HG02571 (cell line): ENCODE results near the gene YARS1.

Experiments used
- ATAC-seq: cut with Tn5 transposase; IDR thresholded peaks from one replicate; pipeline ENCODE4 v1.9.1; 2021; ENCODE audit warnings: mild to moderate bottlenecking, moderate library complexity; ENCODE audit not compliant: unreplicated experiment

Gene YARS1

GRCh38 chr1:32748926-32749325 is 68.2 kb downstream of the YARS1 start:
- ATAC-seq = no peak

- ATAC-seq = no peak
Observed at GRCh38 chr1:32748348-32748747, 68.8 kb downstream of the YARS1 start.

- ATAC-seq = no peak
Observed at GRCh38 chr1:32746130-32746529, 71.0 kb downstream of the YARS1 start.

GRCh38 chr1:32744071-32744425 is 73.1 kb downstream of the YARS1 start:
- ATAC-seq = no peak

- no peak for ATAC-seq
Observed at GRCh38 chr1:32743380-32744070, 73.6 kb downstream of the YARS1 start.

GRCh38 chr1:32742956-32743355 is 74.2 kb downstream of the YARS1 start:
- ATAC-seq = no peak

GRCh38 chr1:32742199-32742947 is 74.8 kb downstream of the YARS1 start:
- no peak for ATAC-seq

GRCh38 chr1:32741413-32742198 is 75.6 kb downstream of the YARS1 start:
- no peak for ATAC-seq

- no peak for ATAC-seq
Observed at GRCh38 chr1:32741059-32741412, 76.1 kb downstream of the YARS1 start.

- ATAC-seq = no peak
Observed at GRCh38 chr1:32736812-32737791, 80.1 kb downstream of the YARS1 start.

GRCh38 chr1:32733582-32734321 is 83.4 kb downstream of the YARS1 start:
- no peak for ATAC-seq

GRCh38 chr1:32729254-32730046 is 87.7 kb downstream of the YARS1 start:
- no peak for ATAC-seq

GRCh38 chr1:32728413-32729077 is 88.6 kb downstream of the YARS1 start:
- no peak for ATAC-seq

GRCh38 chr1:32727876-32728275 is 89.3 kb downstream of the YARS1 start:
- ATAC-seq = no peak

GRCh38 chr1:32725615-32725982 is 91.6 kb downstream of the YARS1 start:
- ATAC-seq = no peak
